Neural crest cell (in vitro differentiated cells): Measurements from ENCODE around the gene SLN. TPM values are rescaled to one million over a fixed set of nuclear protein-coding genes. Genes with fewer than 3 reads are reported as not detected.

Source experiments
- DNase-seq: peaks from one replicate; pipeline ENCODE4 v3.0.0; 2021; ENCODE audit warnings: low read depth, mixed read lengths, low spot score
- H3K27ac Mint-ChIP-seq: one replicate; pipeline ENCODE4 v1.8.0; 2021; ENCODE audit warnings: mild to moderate bottlenecking, mixed read lengths; ENCODE audit not compliant: unreplicated experiment
- H3K27me3 Mint-ChIP-seq: 2 replicates; pipeline ENCODE4 v1.8.0; 2021; ENCODE audit warnings: low read depth, mild to moderate bottlenecking, mixed read lengths
- H3K36me3 Mint-ChIP-seq: 2 replicates; pipeline ENCODE4 v1.8.0; 2021; ENCODE audit warnings: low read depth, mild to moderate bottlenecking, mixed read lengths
- H3K4me1 Mint-ChIP-seq: 2 replicates; pipeline ENCODE4 v1.8.0; 2021; ENCODE audit warnings: mixed read lengths
- H3K4me3 Mint-ChIP-seq: one replicate; pipeline ENCODE4 v1.8.0; 2021; ENCODE audit warnings: mild to moderate bottlenecking, mixed read lengths
- H3K9me3 Mint-ChIP-seq: 2 replicates; pipeline ENCODE4 v1.8.0; 2021; ENCODE audit warnings: mixed read lengths
- total RNA-seq: library from RNA; stranded (reverse); gene quantifications from 2 replicates; pipeline ENCODE4 v1.2.1, GENCODE V29; 2021
- TF ChIP-seq, protein P1 (sequence below): fragments of 200-600 bp; sonication (generic); conservative IDR thresholded peaks from 2 replicates; pipeline ENCODE4 v1.5.0; 2021; ENCODE audit warnings: antibody characterized with exemption, mild to moderate bottlenecking

The SLN gene
- total RNA-seq, 1 donor from 2014 or later, result not detected

DNA sequence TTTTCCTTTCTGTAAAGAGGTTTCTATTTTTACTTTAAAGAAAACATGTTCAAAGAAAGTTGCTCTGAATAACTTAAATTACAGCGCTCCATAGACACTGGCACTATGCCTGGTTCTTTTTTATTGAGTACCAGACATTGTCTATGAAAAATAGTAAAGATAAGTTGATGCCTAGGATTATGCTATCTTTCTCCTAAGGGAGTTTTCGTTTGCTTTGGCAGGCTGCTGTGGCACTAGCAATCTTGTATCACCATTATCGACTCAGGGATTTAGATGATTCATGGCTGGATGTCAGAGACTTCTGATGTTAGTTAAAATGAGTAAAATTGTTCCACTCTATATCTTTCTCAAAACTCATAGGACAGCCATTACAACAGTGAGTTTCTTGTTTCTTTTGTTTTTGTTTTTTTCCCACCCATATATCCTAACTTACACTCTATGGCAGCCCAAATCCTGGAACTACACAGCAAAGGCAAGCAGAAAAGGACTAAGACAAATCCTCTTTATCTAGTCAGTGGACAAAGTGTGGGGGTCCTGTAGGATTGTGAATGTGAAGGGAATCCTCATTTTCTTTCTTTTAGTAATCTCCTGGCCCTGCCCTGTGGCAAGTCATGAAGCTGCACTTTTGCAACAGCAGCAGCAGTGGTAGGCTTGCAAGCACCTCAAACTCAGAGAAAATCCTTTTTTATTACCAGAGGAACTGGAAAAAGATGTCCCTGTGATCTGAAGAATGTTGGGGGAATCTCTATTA lies 20.7 kb downstream of the SLN start:
- Mint-ChIP-seq H3K4me3 (no peak overlapping the region), H3K36me3 (no peaks in the 10 kb centered on the region), H3K27ac (no peak overlapping the region), H3K4me1 (no peaks in the 10 kb centered on the region), H3K9me3 (no peaks in the 10 kb centered on the region), H3K27me3 (peaks cover 6% of the 10 kb centered on the region)
- TF ChIP-seq, protein P1, sequence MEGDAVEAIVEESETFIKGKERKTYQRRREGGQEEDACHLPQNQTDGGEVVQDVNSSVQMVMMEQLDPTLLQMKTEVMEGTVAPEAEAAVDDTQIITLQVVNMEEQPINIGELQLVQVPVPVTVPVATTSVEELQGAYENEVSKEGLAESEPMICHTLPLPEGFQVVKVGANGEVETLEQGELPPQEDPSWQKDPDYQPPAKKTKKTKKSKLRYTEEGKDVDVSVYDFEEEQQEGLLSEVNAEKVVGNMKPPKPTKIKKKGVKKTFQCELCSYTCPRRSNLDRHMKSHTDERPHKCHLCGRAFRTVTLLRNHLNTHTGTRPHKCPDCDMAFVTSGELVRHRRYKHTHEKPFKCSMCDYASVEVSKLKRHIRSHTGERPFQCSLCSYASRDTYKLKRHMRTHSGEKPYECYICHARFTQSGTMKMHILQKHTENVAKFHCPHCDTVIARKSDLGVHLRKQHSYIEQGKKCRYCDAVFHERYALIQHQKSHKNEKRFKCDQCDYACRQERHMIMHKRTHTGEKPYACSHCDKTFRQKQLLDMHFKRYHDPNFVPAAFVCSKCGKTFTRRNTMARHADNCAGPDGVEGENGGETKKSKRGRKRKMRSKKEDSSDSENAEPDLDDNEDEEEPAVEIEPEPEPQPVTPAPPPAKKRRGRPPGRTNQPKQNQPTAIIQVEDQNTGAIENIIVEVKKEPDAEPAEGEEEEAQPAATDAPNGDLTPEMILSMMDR, result no peak
- DNase-seq, result no peak

DNA sequence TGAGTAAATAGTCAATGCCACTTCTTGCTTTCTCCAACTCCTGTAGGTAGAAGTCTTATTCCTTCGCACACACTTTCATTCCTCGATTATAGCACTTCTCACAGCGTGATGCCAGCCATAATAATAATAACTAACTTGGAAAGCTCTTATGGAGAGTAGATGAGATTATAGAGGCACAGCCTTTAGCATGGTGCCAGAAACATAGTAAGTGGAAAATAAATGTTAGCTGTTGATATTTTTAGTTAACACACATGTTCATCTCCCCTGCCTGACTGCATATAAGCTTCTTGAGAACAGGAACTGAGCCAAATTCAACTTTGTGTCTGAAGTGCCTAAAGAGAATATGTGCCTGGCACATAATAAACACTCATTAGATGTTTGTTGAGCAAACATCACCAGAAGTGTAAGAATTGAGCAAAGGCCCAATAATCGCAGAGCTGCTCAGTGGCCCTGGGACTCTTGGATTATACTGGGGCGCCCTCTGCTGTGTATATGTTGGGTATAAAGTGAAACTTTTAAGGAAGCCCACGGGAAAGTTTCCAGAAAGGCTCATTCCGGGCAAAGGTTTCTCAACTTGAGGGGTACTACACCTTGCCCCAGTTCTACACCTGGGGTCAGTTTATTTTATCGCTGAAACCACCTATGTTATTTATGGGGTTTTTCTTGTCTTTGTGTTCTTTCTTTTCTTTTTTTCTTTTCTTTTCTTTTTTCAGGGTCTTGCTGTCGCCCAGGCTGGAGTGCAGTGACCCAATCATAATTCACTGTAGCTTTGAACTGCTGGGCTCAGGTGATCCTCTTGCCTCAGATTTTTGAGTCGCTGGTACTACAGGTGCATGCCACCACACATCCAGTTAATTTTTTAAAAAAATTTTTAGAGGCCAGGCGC lies 22.3 kb downstream of the SLN start:
- peak; percentile 71 for DNase-seq

DNA sequence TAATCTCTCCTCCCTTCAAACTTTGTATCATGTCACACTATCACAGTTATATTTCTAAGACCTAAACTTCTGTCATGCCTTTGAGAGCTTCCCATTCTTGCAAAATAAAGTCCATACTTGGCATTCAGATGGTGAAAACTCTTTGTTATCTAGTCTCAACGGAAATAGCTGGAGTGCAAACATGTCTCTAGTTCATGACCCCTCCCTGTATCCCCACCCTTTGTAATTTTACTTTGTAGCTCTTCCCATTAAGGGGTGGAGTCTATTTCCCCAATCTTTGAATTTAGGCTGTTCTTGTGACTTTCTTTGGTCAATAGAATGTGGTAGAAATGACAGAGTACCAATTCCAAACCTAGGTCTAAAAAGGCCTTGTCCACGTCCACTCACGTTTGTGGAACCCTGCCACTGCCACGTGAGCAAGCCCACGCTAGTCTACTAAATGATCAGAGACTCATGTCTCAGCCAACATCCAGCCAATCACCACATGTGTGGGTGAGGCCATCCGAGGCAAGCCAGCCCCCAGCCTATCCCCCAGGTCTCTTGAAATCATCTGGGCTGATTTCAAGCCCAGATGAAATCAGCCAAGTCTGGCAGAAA lies 23.4 kb downstream of the SLN start:
- no peak overlapping the region for H3K27ac Mint-ChIP-seq
- H3K4me1 Mint-ChIP-seq, result no peaks in the 10 kb centered on the region
- H3K9me3 Mint-ChIP-seq, result peaks cover 3% of the 10 kb centered on the region
- H3K27me3 Mint-ChIP-seq, result peaks cover 6% of the 10 kb centered on the region
- TF ChIP-seq, protein P1, result no peak
- H3K4me3 Mint-ChIP-seq, result no peak overlapping the region
- no peaks in the 10 kb centered on the region for H3K36me3 Mint-ChIP-seq
- no peak for DNase-seq

More for the DNA sequence above, 22.3 kb downstream of the SLN start:
- H3K9me3 Mint-ChIP-seq, result no peaks in the 10 kb centered on the region
- H3K4me1 Mint-ChIP-seq, result no peaks in the 10 kb centered on the region
- peaks cover 6% of the 10 kb centered on the region for H3K27me3 Mint-ChIP-seq
- TF ChIP-seq, protein P1, result peak; percentile 86
- no peaks in the 10 kb centered on the region for H3K36me3 Mint-ChIP-seq
- no peak overlapping the region for H3K27ac Mint-ChIP-seq
- no peak overlapping the region for H3K4me3 Mint-ChIP-seq

DNA sequence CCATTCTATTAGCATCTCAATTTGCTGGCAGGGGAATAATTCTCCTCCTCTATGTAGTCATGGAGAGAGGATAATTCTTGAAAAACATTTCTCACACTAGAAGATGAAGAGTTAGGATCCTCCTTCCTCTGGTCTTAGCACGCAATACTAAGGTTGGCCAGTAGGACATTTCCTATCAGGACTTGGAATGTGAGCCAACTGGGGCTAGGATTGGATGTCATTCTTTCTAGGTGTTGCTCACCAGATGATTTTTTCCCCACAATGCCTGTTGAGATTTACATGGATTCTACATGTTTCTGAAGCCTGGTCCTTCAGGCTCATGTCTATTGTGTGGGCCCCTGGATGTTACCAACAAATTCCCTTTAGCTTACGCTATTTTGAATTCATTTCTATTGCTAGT lies 28.0 kb downstream of the SLN start:
- peaks cover 3% of the 10 kb centered on the region for H3K9me3 Mint-ChIP-seq
- TF ChIP-seq, protein P1, result peak; percentile 59
- no peak for DNase-seq

DNA sequence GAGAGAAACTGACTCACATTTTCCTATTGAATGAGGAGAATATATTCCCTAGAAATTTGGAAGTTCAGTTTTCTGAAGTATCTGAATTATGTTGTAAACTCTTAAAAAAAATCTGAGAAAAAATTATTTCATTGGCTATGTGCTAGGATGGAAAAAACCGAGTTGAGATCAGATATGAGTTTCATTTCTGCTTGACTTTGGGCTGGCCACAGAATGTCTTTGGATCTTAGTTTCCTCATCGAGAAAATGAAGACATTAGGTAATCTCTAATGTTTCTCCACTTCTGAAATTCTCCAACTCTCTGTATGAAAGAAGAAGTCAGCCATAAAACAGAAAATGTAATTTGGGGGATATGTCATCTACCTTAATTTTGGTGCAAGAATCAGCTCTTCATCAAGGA lies 28.8 kb downstream of the SLN start:
- DNase-seq, result no peak
- TF ChIP-seq, protein P1, result no peak
- Mint-ChIP-seq H3K27me3 (no peaks in the 10 kb centered on the region), H3K4me1 (no peaks in the 10 kb centered on the region), H3K4me3 (no peak overlapping the region), H3K27ac (no peak overlapping the region), H3K36me3 (no peaks in the 10 kb centered on the region), H3K9me3 (peaks cover 3% of the 10 kb centered on the region)

More for the DNA sequence above, 28.0 kb downstream of the SLN start:
- no peaks in the 10 kb centered on the region for H3K36me3 Mint-ChIP-seq
- H3K27me3 Mint-ChIP-seq, result no peaks in the 10 kb centered on the region
- no peaks in the 10 kb centered on the region for H3K4me1 Mint-ChIP-seq
- no peak overlapping the region for H3K4me3 Mint-ChIP-seq
- no peak overlapping the region for H3K27ac Mint-ChIP-seq
